Neural cell (in vitro differentiated cells): Measurements from ENCODE around the gene HDAC4. TPM values are rescaled to one million over a fixed set of nuclear protein-coding genes. Genes with fewer than 3 reads are reported as not detected.

Experiments used
- H2AFZ ChIP-seq: fragments of 200-600, 300-800 bp; sonication (generic), shearing (Covaris generic); 2 replicates; pipeline ENCODE4 v1.6.0; 2014; ENCODE audit warnings: low read depth, mild to moderate bottlenecking, antibody characterized with exemption, low read length, moderate library complexity
- H3F3A ChIP-seq: fragments of 200-600 bp; shearing (Covaris generic); 2 replicates; pipeline ENCODE4 v1.6.1; 2016; ENCODE audit warnings: mild to moderate bottlenecking, moderate library complexity, mixed read lengths, antibody characterized with exemption, low read length; ENCODE audit not compliant: insufficient read depth, poor library complexity, severe bottlenecking
- H3K27ac ChIP-seq: fragments of 200-600, 300-800 bp; sonication (generic), shearing (Covaris generic); 2 replicates; pipeline ENCODE4 v1.5.1; 2014; ENCODE audit warnings: mild to moderate bottlenecking, low read length, moderate library complexity
- H3K27me3 ChIP-seq: fragments of 300-800, 200-600 bp; sonication (generic), shearing (Covaris generic); 2 replicates; pipeline ENCODE4 v1.6.0; 2014; ENCODE audit warnings: mild to moderate bottlenecking, low read depth, low read length, moderate library complexity; ENCODE audit not compliant: insufficient read depth
- H3K36me3 ChIP-seq: fragments of 300-800, 200-600 bp; sonication (generic), shearing (Covaris generic); 2 replicates; pipeline ENCODE4 v1.5.1; 2014; ENCODE audit warnings: mild to moderate bottlenecking, antibody characterized with exemption, low read length, moderate library complexity; ENCODE audit not compliant: insufficient read depth
- H3K4me2 ChIP-seq: fragments of 300-800, 200-600 bp; sonication (generic), shearing (Covaris generic); 2 replicates; pipeline ENCODE4 v1.6.0; 2014; ENCODE audit warnings: mild to moderate bottlenecking, low read length
- H3K4me3 ChIP-seq: fragments of 300-800, 200-600 bp; sonication (generic), shearing (Covaris generic); 2 replicates; pipeline ENCODE4 v1.5.1; 2014; ENCODE audit warnings: mild to moderate bottlenecking, low read length, moderate library complexity
- H3K79me2 ChIP-seq: fragments of 200-600 bp; shearing (Covaris generic); replicated peaks from 2 replicates; pipeline ENCODE4 v1.6.0; 2014; ENCODE audit warnings: mild to moderate bottlenecking, low read length, moderate library complexity; ENCODE audit not compliant: insufficient read depth
- H3K9ac ChIP-seq: fragments of 300-800, 200-600 bp; sonication (generic), shearing (Covaris generic); 2 replicates; pipeline ENCODE4 v1.6.1; 2016; ENCODE audit warnings: mild to moderate bottlenecking, low read length, mixed read lengths
- H3K9me2 ChIP-seq: fragments of 200-600 bp; shearing (Covaris generic); 2 replicates; pipeline ENCODE4 v1.6.1; 2016; ENCODE audit warnings: mild to moderate bottlenecking, low read length, mixed read lengths; ENCODE audit not compliant: insufficient read depth
- H3K9me3 ChIP-seq: fragments of 200-600, 300-800 bp; sonication (generic), shearing (Covaris generic); 2 replicates; pipeline ENCODE4 v1.6.1; 2016; ENCODE audit warnings: mild to moderate bottlenecking, mixed run types, low read length, moderate library complexity, mixed read lengths
- H4K20me1 ChIP-seq: fragments of 200-600 bp; shearing (Covaris generic); 2 replicates; pipeline ENCODE4 v1.6.1; 2016; ENCODE audit warnings: mild to moderate bottlenecking, mixed run types; ENCODE audit not compliant: insufficient read depth
- CTCF ChIP-seq: fragments of 450-650 bp; IDR thresholded peaks from 2 replicates; pipeline ENCODE4 v1.5.1; 2014; ENCODE audit warnings: antibody characterized with exemption, mild to moderate bottlenecking, moderate library complexity; ENCODE audit not compliant: poor library complexity, severe bottlenecking
- EP300 ChIP-seq: fragments of 450-650 bp; conservative IDR thresholded peaks from 2 replicates; pipeline ENCODE4 v1.6.1; 2014; ENCODE audit warnings: antibody characterized with exemption, mild to moderate bottlenecking, moderate library complexity; ENCODE audit not compliant: poor library complexity, severe bottlenecking
- EZH2 ChIP-seq: fragments of 200-600, 300-800 bp; shearing (Covaris generic), sonication (generic); IDR thresholded peaks from 2 replicates; pipeline ENCODE4 v1.6.1; 2014; ENCODE audit warnings: antibody characterized with exemption, low read length, borderline replicate concordance, mild to moderate bottlenecking; ENCODE audit not compliant: insufficient read depth, poor library complexity, severe bottlenecking
- MXI1 ChIP-seq: fragments of 450-650 bp; conservative IDR thresholded peaks from 2 replicates; pipeline ENCODE4 v1.6.1; 2014; ENCODE audit warnings: antibody characterized with exemption, mild to moderate bottlenecking; ENCODE audit not compliant: poor library complexity, severe bottlenecking
- POLR2AphosphoS5 ChIP-seq: IDR thresholded peaks from 2 replicates; pipeline ENCODE4 v1.6.1; 2012
- RAD21 ChIP-seq: fragments of 450-650 bp; conservative IDR thresholded peaks from 2 replicates; pipeline ENCODE4 v1.6.1; 2014; ENCODE audit warnings: antibody characterized with exemption, mild to moderate bottlenecking, moderate library complexity
- REST ChIP-seq: IDR thresholded peaks from 2 replicates; pipeline ENCODE4 v1.6.1; 2012; ENCODE audit warnings: borderline replicate concordance
- SMC3 ChIP-seq: fragments of 450-650 bp; conservative IDR thresholded peaks from 2 replicates; pipeline ENCODE4 v1.6.1; 2014; ENCODE audit warnings: antibody characterized with exemption, mild to moderate bottlenecking, moderate library complexity; ENCODE audit not compliant: poor library complexity
- TAF1 ChIP-seq: IDR thresholded peaks from 2 replicates; pipeline ENCODE4 v1.6.1; 2012; ENCODE audit warnings: low read depth
- polyA plus RNA-seq: library from polyadenylated mRNA; depleted of rRNA; stranded (reverse); fragments of >200 nt; gene quantifications from 2 replicates; pipeline ENCODE4 v1.2.3, GENCODE V29; 2014

Gene HDAC4
- polyA plus RNA-seq, 1 donor from 2014 or later = 3.4 TPM

GRCh38 chr2:239214725-239215124, 186.1 kb downstream of the HDAC4 start:
- no peak overlapping the region for H3K27ac ChIP-seq
- H4K20me1 ChIP-seq = no peaks in the 10 kb centered on the region
- no peak overlapping the region for H3K4me2 ChIP-seq
- no peak overlapping the region for H3K9ac ChIP-seq
- H3K9me2 ChIP-seq = no peaks in the 10 kb centered on the region
- H3K79me2 ChIP-seq = peaks cover under 1% of the 10 kb centered on the region
- no peaks in the 10 kb centered on the region for H3K36me3 ChIP-seq
- H3F3A ChIP-seq = no peaks in the 10 kb centered on the region
- H3K9me3 ChIP-seq = no peaks in the 10 kb centered on the region
- no peak overlapping the region for H2AFZ ChIP-seq
- H3K27me3 ChIP-seq = no peaks in the 10 kb centered on the region
- H3K4me3 ChIP-seq = no peak overlapping the region
- TF ChIP-seq TAF1 (no peak), REST (no peak)

GRCh38 chr2:239213643-239214101, 187.1 kb downstream of the HDAC4 start:
- Histone ChIP-seq H3K4me2 (no peak overlapping the region), H3K9ac (no peak overlapping the region), H3K9me2 (no peaks in the 10 kb centered on the region), H3F3A (no peaks in the 10 kb centered on the region), H3K4me3 (no peak overlapping the region), H3K27ac (no peak overlapping the region), H3K9me3 (no peaks in the 10 kb centered on the region), H3K79me2 (no peaks in the 10 kb centered on the region), H4K20me1 (no peaks in the 10 kb centered on the region), H2AFZ (no peak overlapping the region), H3K36me3 (no peaks in the 10 kb centered on the region), H3K27me3 (no peaks in the 10 kb centered on the region)
- TF ChIP-seq TAF1 (no peak), RAD21 (no peak), EP300 (no peak), POLR2AphosphoS5 (no peak), SMC3 (no peak), MXI1 (no peak), EZH2 (no peak), CTCF (no peak), REST (no peak)
